ENCODE data around the gene TRPM6. TPM values are rescaled to one million over a fixed set of nuclear protein-coding genes. Genes with fewer than 3 reads are reported as not detected.

Gene TRPM6
- total RNA-seq, 1 experiment from 2014 or later: 0.57 TPM

- Histone ChIP-seq H4K8ac (replicated peaks; ENCODE audit: insufficient read length, low read depth, low read length) (no peak overlapping the region), H3K4ac (ENCODE audit: low read depth, low read length) (no peak overlapping the region), H2BK20ac (ENCODE audit: low read depth, low read length, poor library complexity, severe bottlenecking) (no peak overlapping the region), H3K79me1 (ENCODE audit: insufficient read depth, low read depth, low read length, poor library complexity, severe bottlenecking) (no peaks in the 10 kb centered on the region), H4K20me1 (ENCODE audit: control insufficient read depth, insufficient read depth, insufficient read length) (no peaks in the 10 kb centered on the region), H2BK12ac (ENCODE audit: insufficient read length, low read depth, low read length) (no peak overlapping the region), H3K18ac (ENCODE audit: insufficient read length, low read depth, low read length) (no peak overlapping the region), H3K56ac (ENCODE audit: insufficient read length, low read depth, low read length) (no peak overlapping the region), H2BK5ac (ENCODE audit: insufficient read length, low read length) (no peak overlapping the region), H3K4me1 (ENCODE audit: insufficient read depth, low read length) (no peaks in the 10 kb centered on the region), H3K27me3 (ENCODE audit: insufficient read depth, low read length) (no peaks in the 10 kb centered on the region), H4K5ac (ENCODE audit: insufficient read length, low read depth, low read length) (no peak overlapping the region), H3K79me2 (ENCODE audit: insufficient read depth, low read length) (no peaks in the 10 kb centered on the region), H3K9me3 (ENCODE audit: control insufficient read depth, low read depth, low read length) (no peaks in the 10 kb centered on the region), H4K91ac (ENCODE audit: insufficient read length, low read depth, low read length) (no peak overlapping the region), H3K14ac (ENCODE audit: insufficient read depth, low read length) (no peak overlapping the region), H2AFZ (ENCODE audit: low read length) (no peak overlapping the region), H2BK15ac (ENCODE audit: low read depth, low read length) (no peak overlapping the region), H3K27ac (ENCODE audit: insufficient read length, low read depth, low read length) (no peak overlapping the region), H3K23me2 (ENCODE audit: insufficient read length, low read depth, low read length, poor library complexity, severe bottlenecking) (no peaks in the 10 kb centered on the region), H3T11ph (ENCODE audit: low read length) (no peak overlapping the region), H2BK120ac (ENCODE audit: low read depth, low read length, poor library complexity, severe bottlenecking) (no peak overlapping the region), H3K4me2 (ENCODE audit: insufficient read depth, insufficient read length, low read length) (no peak overlapping the region), H2AK5ac (ENCODE audit: insufficient read length, low read length) (no peak overlapping the region), H3K9ac (ENCODE audit: extremely low read depth, insufficient read length, low read length) (no peak overlapping the region), H3K23ac (ENCODE audit: insufficient read length, low read depth, low read length) (no peak overlapping the region)
- peak; percentile 54 for DNase-seq
- Mint-ChIP-seq H3K4me3 (no peak overlapping the region), H3K4me1 (peaks cover 0 to 6% of the 10 kb centered on the region in 2 experiments; a peak in 1 of 4 replicates), H3K36me3 (ENCODE audit: insufficient read depth in 1 of 3, low read depth in 3 of 3) (no peaks in the 10 kb centered on the region), H3K27ac (no peak overlapping the region), H3K27me3 (ENCODE audit: low read depth) (no peaks in the 10 kb centered on the region), H3K9me3 (no peaks in the 10 kb centered on the region)
- no CpG with 5 or more reads among the region's 8 CpGs for WGBS (ENCODE audit: extremely low coverage, insufficient read length, low lambda C conversion rate)
- peak; percentile 83 for TF ChIP-seq CTCF (conservative IDR thresholded peaks at IDR 0.05)
Measured at GRCh38 chr9:74777136-74777879, 110.4 kb downstream of the TRPM6 start.

Measured in H9 (cell line).